H1 (cell line): ENCODE measurements around the gene RAB29. TPM values are rescaled to one million over a fixed set of nuclear protein-coding genes. Genes with fewer than 3 reads are reported as not detected.

Source experiments
- CTCF ChIA-PET: fragments of 300-600 bp; sonication (Branson Sonifier 250); formaldehyde crosslinking; loops from one replicate; lab custom pipeline; 2021; ENCODE audit not compliant: partially characterized antibody; lab: Charles Lee
- POLR2A ChIA-PET: fragments of 300-600 bp; sonication (Branson Sonifier 250); formaldehyde crosslinking; loops from one replicate; lab custom pipeline; 2021; ENCODE audit warnings: inconsistent platforms; ENCODE audit not compliant: partially characterized antibody; lab: Charles Lee
- DNase-seq, 2 experiments: peaks; one replicate each; pipeline versions ENCODE4 v3.0.0 to v3.0.0-alpha.2; 2010 to 2022; ENCODE audit warnings: low spot score in 2 of 2, low read depth in 1 of 2, mixed read lengths in 1 of 2
- FAIRE-seq: peaks from 2 replicates; lab custom pipeline; 2011; peaks lifted over from hg19 to GRCh38; lab: Jason Lieb, UNC
- H2AFZ ChIP-seq: 2 replicates; pipeline ENCODE4 v1.8.1; 2012; ENCODE audit warnings: low read length, inconsistent platforms
- H2AK5ac ChIP-seq: 2 replicates; pipeline ENCODE4 v1.6.1; 2013; ENCODE audit warnings: low read depth, low read length
- H2BK120ac ChIP-seq: replicated peaks from 2 replicates; pipeline ENCODE3; 2013; ENCODE audit warnings: low read depth, low read length, inconsistent platforms
- H2BK12ac ChIP-seq: 2 replicates; pipeline ENCODE4 v1.6.1; 2013; ENCODE audit warnings: low read depth, low read length
- H2BK15ac ChIP-seq: 2 replicates; pipeline ENCODE4 v1.6.1; 2013; ENCODE audit warnings: low read length
- H2BK20ac ChIP-seq: 2 replicates; pipeline ENCODE4 v1.6.1; 2013; ENCODE audit warnings: low read length
- H2BK5ac ChIP-seq: 2 replicates; pipeline ENCODE4 v1.6.1; 2013; ENCODE audit warnings: low read depth, low read length
- H3K14ac ChIP-seq: 2 replicates; pipeline ENCODE4 v1.6.1; 2013; ENCODE audit warnings: inconsistent platforms; ENCODE audit not compliant: insufficient read length
- H3K18ac ChIP-seq: 2 replicates; pipeline ENCODE4 v1.6.1; 2013; ENCODE audit warnings: low read length; ENCODE audit errors: extremely low read depth
- H3K23ac ChIP-seq: 2 replicates; pipeline ENCODE4 v1.6.1; 2013; ENCODE audit warnings: inconsistent platforms; ENCODE audit not compliant: insufficient read length
- H3K23me2 ChIP-seq: 2 replicates; pipeline ENCODE4 v1.6.1; 2013; ENCODE audit warnings: low read depth, low read length
- H3K27ac ChIP-seq: 2 replicates; pipeline ENCODE4 v1.6.1; 2011; ENCODE audit warnings: low read depth, low read length, inconsistent platforms
- H3K27me3 ChIP-seq, 4 experiments: replicated peaks in 1 of 4; 1 replicate in 1 of 4; 2 replicates in 3 of 4; pipeline versions ENCODE4 v1.6.1 to v1.8.1; 2011 to 2013; ENCODE audit warnings: low read length in 3 of 4, mild to moderate bottlenecking in 3 of 4, inconsistent platforms in 2 of 4, mixed read lengths in 2 of 4, moderate library complexity in 1 of 4; ENCODE audit not compliant: control insufficient read depth in 3 of 4, insufficient read depth in 3 of 4; ENCODE audit errors: extremely low read depth in 1 of 4
- H3K36me3 ChIP-seq, 4 experiments: 2 replicates each; pipeline versions ENCODE4 v1.6.1 to v1.8.1; 2011 to 2013; ENCODE audit warnings: mild to moderate bottlenecking in 4 of 4, low read length in 3 of 4, moderate library complexity in 2 of 4, control low read depth in 1 of 4, inconsistent platforms in 1 of 4; ENCODE audit not compliant: insufficient read depth in 4 of 4, control insufficient read depth in 2 of 4
- H3K4ac ChIP-seq: replicated peaks from 2 replicates; pipeline ENCODE3; 2013; ENCODE audit warnings: low read length, low read depth, mixed read lengths, inconsistent platforms; ENCODE audit not compliant: insufficient read length
- H3K4me1 ChIP-seq, 4 experiments: replicated peaks in 1 of 4; 1 replicate in 1 of 4; 2 replicates in 3 of 4; pipeline versions ENCODE4 v1.6.1 to v1.8.1; 2011 to 2013; ENCODE audit warnings: low read length in 3 of 4, inconsistent platforms in 2 of 4, mixed read lengths in 1 of 4; ENCODE audit not compliant: insufficient read depth in 4 of 4, control insufficient read depth in 3 of 4
- H3K4me2 ChIP-seq, 2 experiments: 2 replicates each; pipeline versions ENCODE4 v1.6.1 to v1.8.1; 2011 to 2013; ENCODE audit warnings: low read depth in 2 of 2, low read length in 2 of 2, control low read depth in 1 of 2, inconsistent platforms in 1 of 2, mild to moderate bottlenecking in 1 of 2; ENCODE audit not compliant: insufficient read depth in 1 of 2
- H3K4me3 ChIP-seq, 4 experiments: fragments of 200-600, 300-600 bp in 1 of 4; sonication (generic), shearing (Covaris generic), sonication (Bioruptor Twin) in 1 of 4; 2 replicates each; pipeline versions ENCODE4 v1.5.1 to v1.8.1; 2011 to 2016; ENCODE audit warnings: low read length in 4 of 4, low read depth in 3 of 4, control low read depth in 2 of 4, inconsistent platforms in 2 of 4, mild to moderate bottlenecking in 2 of 4, mixed read lengths in 1 of 4, moderate library complexity in 1 of 4; ENCODE audit not compliant: insufficient read depth in 2 of 4; ENCODE audit errors: extremely low read depth in 1 of 4
- H3K56ac ChIP-seq: replicated peaks from 2 replicates; pipeline ENCODE3; 2013; ENCODE audit warnings: low read depth, mild to moderate bottlenecking, mixed read lengths, low read length, inconsistent platforms; ENCODE audit not compliant: insufficient read length
- H3K79me1 ChIP-seq: 2 replicates; pipeline ENCODE4 v1.6.1; 2013; ENCODE audit warnings: low read depth, low read length, control low read depth
- H3K79me2 ChIP-seq, 2 experiments: 2 replicates each; pipeline versions ENCODE4 v1.6.1 to v1.8.1; 2012 to 2013; ENCODE audit warnings: low read length in 2 of 2, mild to moderate bottlenecking in 2 of 2, inconsistent platforms in 1 of 2; ENCODE audit not compliant: insufficient read depth in 2 of 2, control insufficient read depth in 1 of 2
- H3K9ac ChIP-seq, 4 experiments: replicated peaks in 1 of 4; 1 replicate in 1 of 4; 2 replicates in 3 of 4; pipeline versions ENCODE4 v1.6.1 to v1.8.1; 2011 to 2013; ENCODE audit warnings: low read depth in 3 of 4, low read length in 3 of 4, control low read depth in 2 of 4, mild to moderate bottlenecking in 2 of 4, moderate library complexity in 2 of 4, inconsistent platforms in 1 of 4; ENCODE audit errors: extremely low read depth in 1 of 4
- H3K9me3 ChIP-seq, 2 experiments: 2 replicates each; pipeline versions ENCODE4 v1.6.1 to v1.8.1; 2012 to 2013; ENCODE audit warnings: mild to moderate bottlenecking in 2 of 2, moderate library complexity in 2 of 2, control low read depth in 1 of 2, inconsistent platforms in 1 of 2, low read depth in 1 of 2, low read length in 1 of 2, mixed read lengths in 1 of 2; ENCODE audit not compliant: insufficient read depth in 2 of 2
- H4K20me1 ChIP-seq, 2 experiments: replicated peaks in 1 of 2; 2 replicates each; pipeline versions ENCODE3 to v1.8.1; 2011 to 2013; ENCODE audit warnings: inconsistent platforms in 2 of 2, low read length in 2 of 2, mild to moderate bottlenecking in 1 of 2; ENCODE audit not compliant: insufficient read depth in 2 of 2, control insufficient read depth in 1 of 2
- H4K5ac ChIP-seq: 2 replicates; pipeline ENCODE4 v1.6.1; 2013; ENCODE audit warnings: low read length, low read depth, mixed read lengths, inconsistent platforms; ENCODE audit not compliant: insufficient read length
- H4K8ac ChIP-seq: 2 replicates; pipeline ENCODE4 v1.8.0; 2013; ENCODE audit warnings: mild to moderate bottlenecking, moderate library complexity, low read length, inconsistent platforms; ENCODE audit not compliant: insufficient read depth; ENCODE audit errors: extremely low read depth
- H4K91ac ChIP-seq: replicated peaks from 2 replicates; pipeline ENCODE3; 2013; ENCODE audit warnings: low read length, mixed read lengths, inconsistent platforms; ENCODE audit not compliant: insufficient read length
- BRCA1 ChIP-seq: IDR thresholded peaks from 2 replicates; pipeline ENCODE4 v1.6.1; 2012; ENCODE audit warnings: low read depth, low read length, improper control_type of control experiment
- CBX8 ChIP-seq: fragments of 300-800, 300-1000 bp; sonication (generic); IDR thresholded peaks from 2 replicates; pipeline ENCODE4 v1.7.1; 2016; ENCODE audit warnings: low read depth, low read length, borderline replicate concordance
- GABPA ChIP-seq: IDR thresholded peaks from 2 replicates; pipeline ENCODE4 v1.6.1; 2011; ENCODE audit warnings: mild to moderate bottlenecking, low read length, moderate library complexity, borderline replicate concordance; ENCODE audit not compliant: insufficient read depth
- SP4 ChIP-seq: IDR thresholded peaks from 2 replicates; pipeline ENCODE4 v1.6.1; 2012; ENCODE audit warnings: low read length, inconsistent platforms
- TAF1 ChIP-seq: IDR thresholded peaks from 2 replicates; pipeline ENCODE4 v1.6.1; 2011; ENCODE audit warnings: mild to moderate bottlenecking, low read depth, low read length
- TBP ChIP-seq: IDR thresholded peaks from 2 replicates; pipeline ENCODE4 v1.6.1; 2011; ENCODE audit warnings: low read depth, low read length, improper control_type of control experiment
- WGBS, 2 experiments: shearing (Covaris generic) in 1 of 2; methylation state at CpG; one replicate each; pipeline versions ENCODE4 v1.1.6 to v1.1.7; 2013 to 2015; ENCODE audit warnings: low lambda C conversion rate in 2 of 2, mixed read lengths in 2 of 2, inconsistent platforms in 1 of 2, low coverage in 1 of 2, missing lambda C conversion rate in 1 of 2; ENCODE audit not compliant: insufficient replicate concordance in 2 of 2, insufficient coverage in 1 of 2, insufficient read length in 1 of 2; ENCODE audit errors: extremely low coverage in 1 of 2, missing lambda C conversion rate in 1 of 2; 5-methylcytosine and 5-hydroxymethylcytosine counted together
- polyA plus RNA-seq, 7 experiments: library from polyadenylated mRNA; depleted of rRNA in 3 of 7; stranded (reverse) in 5 of 7; unstranded in 2 of 7; fragments of >200 nt in 5 of 7; fragments of 200-250 nt in 2 of 7; gene quantifications; 1 replicate in 5 of 7; 2 replicates in 1 of 7; 4 replicates in 1 of 7; pipeline versions ENCODE4 v1.2.1 to v1.2.3, GENCODE V29; 2011 to 2013; ENCODE audit warnings: missing spikeins in 2 of 7, mixed read lengths in 2 of 7
- total RNA-seq: library from RNA; stranded (reverse); fragmentation: NEBNext Ultra II Directional; extraction: Animal tissue kit (Norgen Biotek cat#: 25700); gene quantifications from 2 replicates; pipeline ENCODE4 v1.2.1, GENCODE V29; 2021

Gene RAB29
- total and polyA plus RNA-seq, 2 of the 8 experiments (the other 6 are each of a cell fraction or from before 2014, with no cell fraction given), result 10.1 to 17.3 TPM

DNA sequence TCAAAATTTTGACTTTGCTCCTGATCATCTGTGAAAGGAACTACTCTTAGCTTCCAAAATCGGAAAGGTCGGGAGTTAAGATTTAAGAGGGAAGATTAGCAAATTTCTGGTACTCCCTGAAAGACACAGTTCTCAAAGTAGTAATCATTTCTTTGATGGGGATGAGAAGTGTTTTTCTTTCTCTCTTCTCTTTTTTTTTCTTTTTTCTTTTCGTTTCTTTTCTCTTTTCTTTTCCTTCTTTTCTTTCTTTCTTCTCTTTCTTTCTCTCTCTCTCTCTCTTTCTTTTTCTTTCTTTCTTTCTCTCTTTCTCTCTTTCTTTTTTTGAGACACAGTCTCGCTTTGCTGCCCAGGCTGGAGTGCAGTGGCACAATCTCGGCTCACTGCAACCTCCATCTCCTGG, 5.1 kb upstream of the RAB29 start:
- Histone ChIP-seq H3K23ac (no peak overlapping the region), H2BK20ac (no peak overlapping the region), H3K27me3 (peaks cover 0 to 3% (median 0%) of the 10 kb centered on the region in 4 experiments; a peak in 2 of 7 replicates), H3K23me2 (no peaks in the 10 kb centered on the region), H3K79me1 (no peaks in the 10 kb centered on the region), H2BK12ac (no peak overlapping the region), H3K9me3 (no peaks in the 10 kb centered on the region), H2BK120ac (no peak overlapping the region), H3K4me1 (no peaks in the 10 kb centered on the region), H3K4me3 (no peak overlapping the region), H3K9ac (no peak overlapping the region), H3K79me2 (no peaks in the 10 kb centered on the region), H3K56ac (no peak overlapping the region), H4K8ac (no peak overlapping the region), H4K20me1 (no peaks in the 10 kb centered on the region), H3K4ac (no peak overlapping the region), H2AK5ac (no peak overlapping the region), H4K5ac (no peak overlapping the region), H3K4me2 (no peak overlapping the region), H3K36me3 (no peaks in the 10 kb centered on the region), H2AFZ (no peak overlapping the region; the same call in 1 of the 2 replicates), H4K91ac (no peak overlapping the region), H2BK15ac (no peak overlapping the region), H3K27ac (no peak overlapping the region), H2BK5ac (no peak overlapping the region), H3K18ac (no peak overlapping the region), H3K14ac (no peak overlapping the region)
- WGBS, 2 experiments, result 85% methylated on average over 5 of the region's 5 CpGs; no CpG with 5 or more reads in 1 of the 2 experiments
- ChIA-PET POLR2A (no interaction called here), CTCF (interaction anchor here (1.4 kb wide), 1 partner anchor 11 kb away, joined by 4 read pairs; no protein-coding TSS in a partner anchor)
- no peak for TF ChIP-seq TAF1
- no peak for TF ChIP-seq GABPA
- TF ChIP-seq SP4, result no peak
- TF ChIP-seq CBX8, result no peak
- TF ChIP-seq BRCA1, result no peak
- no peak for TF ChIP-seq TBP
- no peak for DNase-seq
- no peak for FAIRE-seq
